HCT116 (cell line): ENCODE results near the gene NUMA1. TPM values are rescaled to one million over a fixed set of nuclear protein-coding genes. Genes with fewer than 3 reads are reported as not detected.

Source experiments
- ATAC-seq: fragments of 200-7000 bp; cut with Tn5 transposase; 2 replicates; pipeline ENCODE4 v1.9.1; 2020; ENCODE audit warnings: mild to moderate bottlenecking, moderate library complexity
- BruUV-seq: library from RNA; stranded (reverse); fragments of 400-500 nt; replicated peaks from 2 replicates; lab custom pipeline; 2021; lab: Mats Ljungman, UMichigan
- CTCF ChIA-PET: fragments of 300-600 bp; sonication (Branson Sonifier 250); formaldehyde crosslinking; loops from one replicate; lab custom pipeline; 2021; ENCODE audit warnings: antibody characterized with exemption; lab: Charles Lee
- POLR2A ChIA-PET: fragments of 300-600, 350-600 bp; sonication (Branson Sonifier 250); formaldehyde crosslinking; loops from one replicate; lab custom pipeline; 2021; ENCODE audit warnings: antibody characterized with exemption; lab: Charles Lee
- RAD21 ChIA-PET, 2 experiments: fragments of 300-600 bp; sonication (Branson Sonifier 250); formaldehyde crosslinking; loops; one replicate each; lab custom pipeline; 2023; ENCODE audit warnings: low total read pairs in 2 of 2; ENCODE audit not compliant: uncharacterized antibody in 2 of 2, unreplicated experiment in 2 of 2, low non-redundant PET in 1 of 2; lab: Charles Lee
- DNase-seq: peaks from one replicate; pipeline ENCODE4 v3.0.0-alpha.2; 2010; ENCODE audit warnings: low read depth, low spot score
- H2AFZ ChIP-seq: fragments of 200-600 bp; shearing (Covaris generic), sonication (generic); 2 replicates; pipeline ENCODE4 v1.6.1; 2017; ENCODE audit warnings: low read depth, mixed run types, mixed read lengths, antibody characterized with exemption, low read length; ENCODE audit not compliant: poor library complexity, severe bottlenecking
- H3K27ac ChIP-seq: 2 replicates; pipeline ENCODE4 v1.5.1; 2012; ENCODE audit warnings: low read depth, low read length
- H3K27me3 ChIP-seq: fragments of 200-600 bp; sonication (generic); 2 replicates; pipeline ENCODE4 v1.6.1; 2016; ENCODE audit warnings: mixed run types, low read length, mixed read lengths; ENCODE audit not compliant: insufficient read depth
- H3K36me3 ChIP-seq, 2 experiments: fragments of 200-500 bp in 1 of 2; fragments of 200-600 bp in 1 of 2; sonication (Bioruptor generic) in 1 of 2; sonication (generic) in 1 of 2; 2 replicates each; pipeline versions ENCODE4 v1.5.1 to v1.6.1; 2014 to 2016; ENCODE audit warnings: low read length in 2 of 2, inconsistent platforms in 1 of 2, mixed read lengths in 1 of 2, mixed run types in 1 of 2; ENCODE audit not compliant: insufficient read depth in 2 of 2, control insufficient read depth in 1 of 2
- H3K4me1 ChIP-seq, 2 experiments: fragments of 200-600 bp in 1 of 2; sonication (generic) in 1 of 2; 2 replicates each; pipeline versions ENCODE4 v1.5.1 to v1.6.1; 2012 to 2017; ENCODE audit warnings: low read length in 2 of 2, inconsistent platforms in 1 of 2, mild to moderate bottlenecking in 1 of 2, mixed read lengths in 1 of 2, mixed run types in 1 of 2, moderate library complexity in 1 of 2; ENCODE audit not compliant: insufficient read depth in 2 of 2, control insufficient read depth in 1 of 2
- H3K4me2 ChIP-seq: fragments of 200-600 bp; sonication (generic); 2 replicates; pipeline ENCODE4 v1.6.1; 2017; ENCODE audit warnings: mixed run types, low read length, mixed read lengths
- H3K4me3 ChIP-seq, 2 experiments: fragments of 200-600 bp in 1 of 2; sonication (generic) in 1 of 2; replicated peaks in 1 of 2; 2 replicates each; pipeline ENCODE4 v1.5.1; 2011 to 2016; ENCODE audit warnings: low read length in 2 of 2, control low read depth in 1 of 2, low read depth in 1 of 2, mild to moderate bottlenecking in 1 of 2, mixed read lengths in 1 of 2, mixed run types in 1 of 2
- H3K79me2 ChIP-seq: fragments of 200-600 bp; sonication (generic); 2 replicates; pipeline ENCODE4 v1.6.1; 2017; ENCODE audit warnings: mild to moderate bottlenecking, mixed run types, low read length, moderate library complexity, mixed read lengths; ENCODE audit not compliant: insufficient read depth
- H3K9ac ChIP-seq: fragments of 200-600 bp; sonication (generic); 2 replicates; pipeline ENCODE4 v1.6.1; 2016; ENCODE audit warnings: low read length, mixed read lengths
- H3K9me2 ChIP-seq: fragments of 200-600 bp; sonication (generic), shearing (Covaris generic); 2 replicates; pipeline ENCODE4 v1.6.1; 2017; ENCODE audit warnings: mixed run types, mild to moderate bottlenecking, moderate library complexity; ENCODE audit not compliant: insufficient read depth
- H3K9me3 ChIP-seq, 2 experiments: fragments of 200-500 bp in 1 of 2; fragments of 200-600 bp in 1 of 2; sonication (Bioruptor generic) in 1 of 2; sonication (generic) in 1 of 2; 2 replicates each; pipeline ENCODE4 v1.6.1; 2014 to 2017; ENCODE audit warnings: low read length in 2 of 2, mixed read lengths in 2 of 2, inconsistent platforms in 1 of 2, low read depth in 1 of 2, mild to moderate bottlenecking in 1 of 2, mixed run types in 1 of 2, moderate library complexity in 1 of 2; ENCODE audit not compliant: control insufficient read depth in 1 of 2, insufficient read depth in 1 of 2
- H4K20me1 ChIP-seq: fragments of 200-600 bp; sonication (generic), shearing (Covaris generic); 2 replicates; pipeline ENCODE4 v1.6.1; 2017; ENCODE audit warnings: mixed run types, mild to moderate bottlenecking, moderate library complexity; ENCODE audit not compliant: insufficient read depth
- FOSL1 ChIP-seq: IDR thresholded peaks from 2 replicates; pipeline ENCODE4 v1.6.1; 2012; ENCODE audit warnings: low read depth
- POLR2A ChIP-seq: IDR thresholded peaks from 2 replicates; pipeline ENCODE4 v1.7.0; 2011; ENCODE audit warnings: borderline replicate concordance; ENCODE audit not compliant: insufficient read depth, insufficient read length; ENCODE audit errors: extremely low read depth
- POLR2AphosphoS5 ChIP-seq: IDR thresholded peaks from 2 replicates; pipeline ENCODE4 v1.6.1; 2011; ENCODE audit warnings: mild to moderate bottlenecking, low read depth, low read length, moderate library complexity
- RAD21 ChIP-seq: IDR thresholded peaks from 2 replicates; pipeline ENCODE4 v1.6.1; 2012; ENCODE audit warnings: low read depth, mild to moderate bottlenecking
- SIN3A ChIP-seq: IDR thresholded peaks from 2 replicates; pipeline ENCODE4 v1.6.1; 2012; ENCODE audit warnings: low read depth
- TCF7L2 ChIP-seq: IDR thresholded peaks from 2 replicates; pipeline ENCODE4 v1.7.0; 2011; ENCODE audit warnings: borderline replicate concordance, inconsistent platforms; ENCODE audit not compliant: insufficient read depth, insufficient read length; ENCODE audit errors: extremely low read depth
- ZNF274 ChIP-seq: fragments of 200-500 bp; sonication (Bioruptor generic); IDR thresholded peaks from 2 replicates; pipeline ENCODE4 v1.6.1; 2014; ENCODE audit warnings: mild to moderate bottlenecking, low read depth, low read length, inconsistent platforms
- intact Hi-C: fragments of 100-400 bp; cut with micrococcal nuclease; formaldehyde crosslinking; loops from 2 replicates; pipeline ENCODE4 v1.10.0; 2022
- total RNA-seq: library from RNA; stranded (reverse); gene quantifications from one replicate; pipeline ENCODE4 v1.2.1, GENCODE V29; 2021; ENCODE audit not compliant: unreplicated experiment
- TF ChIP-seq, protein P1 (sequence below): IDR thresholded peaks from 2 replicates; pipeline ENCODE4 v1.6.1; 2012

Gene NUMA1
- total RNA-seq, 1 experiment from 2014 or later = 133 TPM

GRCh38 chr11:72014761-72015320, 65.5 kb downstream of the NUMA1 start:
- ChIA-PET POLR2A (no interaction called here), RAD21 (no interaction called here), CTCF (interaction anchor here (1.3 kb wide), 1 partner anchor 10 kb away, joined by 7 read pairs; no protein-coding TSS in a partner anchor)
- H3K36me3 ChIP-seq = peaks cover 59 to 72% of the 10 kb centered on the region in 2 experiments
- H4K20me1 ChIP-seq = no peaks in the 10 kb centered on the region
- TF ChIP-seq RAD21 = no peak
- no peak for TF ChIP-seq POLR2AphosphoS5
- TF ChIP-seq SIN3A = no peak
- TF ChIP-seq FOSL1 = no peak
- no peak for TF ChIP-seq POLR2A
- TF ChIP-seq TCF7L2 = no peak
- no peak for TF ChIP-seq ZNF274
- BruUV-seq = TSS peak; percentile 49
- H3K9me3 ChIP-seq = no peaks in the 10 kb centered on the region
- H3K9me2 ChIP-seq = no peaks in the 10 kb centered on the region
- H3K4me3 ChIP-seq = no peak overlapping the region
- H2AFZ ChIP-seq = no peak overlapping the region
- H3K27me3 ChIP-seq = no peaks in the 10 kb centered on the region
- ATAC-seq = no peak
- H3K27ac ChIP-seq = no peak overlapping the region
- H3K79me2 ChIP-seq = no peaks in the 10 kb centered on the region
- intact Hi-C loops = no loop called here
- no peak overlapping the region for H3K9ac ChIP-seq
- no peak for DNase-seq
- no peaks in the 10 kb centered on the region for H3K4me1 ChIP-seq
- no peak overlapping the region for H3K4me2 ChIP-seq

DNA sequence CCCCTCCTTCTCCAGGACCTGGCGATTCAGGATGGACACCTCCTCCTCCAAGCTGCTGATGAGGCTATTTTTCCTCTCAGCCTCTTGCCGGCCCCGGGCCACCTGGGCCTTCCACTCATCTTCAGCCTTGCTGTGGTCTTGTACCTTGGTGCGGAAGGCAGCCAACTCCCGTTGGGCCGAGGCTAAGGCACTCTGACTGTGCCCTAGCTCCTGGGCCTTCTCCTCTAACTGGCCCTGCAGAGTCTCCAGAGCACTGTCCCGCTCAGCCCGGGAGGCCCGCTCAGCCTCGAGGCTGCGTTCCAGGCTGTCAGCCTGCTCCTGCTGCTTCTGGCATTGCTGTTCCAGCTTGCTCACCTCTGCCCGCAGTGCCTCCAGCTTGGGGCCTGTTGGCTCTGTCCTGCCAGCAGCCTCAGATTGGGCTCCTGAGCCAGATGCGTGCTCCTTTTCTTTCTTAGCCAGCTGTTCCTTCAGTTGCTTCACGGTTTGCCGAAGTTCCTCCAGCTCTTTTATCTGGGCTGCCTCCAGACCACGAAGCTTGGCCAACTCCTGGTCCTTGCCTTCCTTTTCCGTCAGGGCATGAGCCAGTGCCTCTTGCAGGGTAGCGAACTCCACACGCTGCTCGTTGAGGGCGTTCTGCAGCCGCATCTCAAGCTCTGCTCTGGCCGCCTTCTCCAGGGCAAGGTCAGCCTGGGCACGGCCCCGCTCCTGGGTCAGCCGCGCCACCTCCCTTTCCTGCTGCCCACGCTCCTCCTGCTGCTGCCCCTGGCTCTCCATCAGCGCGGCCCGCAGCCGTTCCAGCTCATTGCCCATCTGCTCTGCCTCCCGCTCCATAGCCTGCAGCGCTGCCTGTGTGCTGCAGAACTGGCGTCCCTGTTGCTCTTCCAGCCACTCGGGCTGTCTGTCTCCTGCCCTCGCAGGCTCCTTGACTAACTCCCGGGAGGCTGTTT, 66.3 kb downstream of the NUMA1 start:
- DNase-seq (no peak), ATAC-seq (no peak)
- peaks cover 57 to 69% of the 10 kb centered on the region in 2 experiments for H3K36me3 ChIP-seq
- no peak overlapping the region for H2AFZ ChIP-seq
- no peak overlapping the region for H3K9ac ChIP-seq
- H3K9me2 ChIP-seq = no peaks in the 10 kb centered on the region
- no peaks in the 10 kb centered on the region for H3K27me3 ChIP-seq
- BruUV-seq = no TSS peak
- TF ChIP-seq, protein P1, sequence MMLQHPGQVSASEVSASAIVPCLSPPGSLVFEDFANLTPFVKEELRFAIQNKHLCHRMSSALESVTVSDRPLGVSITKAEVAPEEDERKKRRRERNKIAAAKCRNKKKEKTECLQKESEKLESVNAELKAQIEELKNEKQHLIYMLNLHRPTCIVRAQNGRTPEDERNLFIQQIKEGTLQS = no peak
- TF ChIP-seq TCF7L2 (no peak), SIN3A (no peak)
- no peaks in the 10 kb centered on the region for H3K79me2 ChIP-seq
- intact Hi-C loops = no loop called here
- no peak overlapping the region for H3K4me2 ChIP-seq
- no peaks in the 10 kb centered on the region for H3K9me3 ChIP-seq
- ChIA-PET POLR2A (no interaction called here), RAD21 (no interaction called here), CTCF (no interaction called here)
- H3K27ac ChIP-seq = no peak overlapping the region
- no peaks in the 10 kb centered on the region for H4K20me1 ChIP-seq
- H3K4me1 ChIP-seq = no peaks in the 10 kb centered on the region
- no peak overlapping the region for H3K4me3 ChIP-seq
